Keratinocyte (primary cell): Measurements from ENCODE around the gene ROBO3.

ENCODE experiments used
- EZH2 ChIP-seq: IDR thresholded peaks from one replicate; pipeline ENCODE4 v1.6.1; 2012; ENCODE audit warnings: inconsistent platforms, mild to moderate bottlenecking, low read length, moderate library complexity
- TF ChIP-seq, protein P1 (sequence below), 3 experiments: IDR thresholded peaks in 1 of 3; conservative IDR thresholded peaks in 1 of 3; optimal IDR thresholded peaks in 1 of 3; 2 replicates in 2 of 3; 3 replicates in 1 of 3; pipeline versions ENCODE3 to v1.5.1; 2011; ENCODE audit warnings: low read length in 3 of 3, mild to moderate bottlenecking in 3 of 3, moderate library complexity in 2 of 3, control low read depth in 1 of 3, inconsistent platforms in 1 of 3; ENCODE audit not compliant: insufficient read depth in 2 of 3; ENCODE audit errors: extremely low read depth in 1 of 3

DNA sequence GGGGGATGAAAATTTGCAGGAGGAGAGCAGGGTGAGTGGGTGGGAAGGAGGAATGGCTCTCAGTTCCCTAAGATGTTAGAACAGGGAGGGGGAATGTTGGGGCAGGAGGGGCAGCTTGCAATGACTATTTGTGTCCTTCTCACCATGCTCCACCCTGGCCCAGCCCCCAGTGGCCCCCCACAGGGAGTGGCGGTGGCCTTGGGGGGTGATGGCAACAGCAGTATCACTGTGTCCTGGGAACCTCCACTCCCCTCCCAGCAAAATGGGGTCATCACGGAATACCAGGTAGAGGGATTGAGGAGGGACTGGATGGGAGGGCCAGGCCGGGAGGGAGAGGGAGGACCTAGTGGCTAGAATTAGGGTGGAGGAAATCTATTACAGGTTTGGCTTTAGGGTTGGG, 10.2 kb downstream of the ROBO3 start:
- TF ChIP-seq, protein P1, sequence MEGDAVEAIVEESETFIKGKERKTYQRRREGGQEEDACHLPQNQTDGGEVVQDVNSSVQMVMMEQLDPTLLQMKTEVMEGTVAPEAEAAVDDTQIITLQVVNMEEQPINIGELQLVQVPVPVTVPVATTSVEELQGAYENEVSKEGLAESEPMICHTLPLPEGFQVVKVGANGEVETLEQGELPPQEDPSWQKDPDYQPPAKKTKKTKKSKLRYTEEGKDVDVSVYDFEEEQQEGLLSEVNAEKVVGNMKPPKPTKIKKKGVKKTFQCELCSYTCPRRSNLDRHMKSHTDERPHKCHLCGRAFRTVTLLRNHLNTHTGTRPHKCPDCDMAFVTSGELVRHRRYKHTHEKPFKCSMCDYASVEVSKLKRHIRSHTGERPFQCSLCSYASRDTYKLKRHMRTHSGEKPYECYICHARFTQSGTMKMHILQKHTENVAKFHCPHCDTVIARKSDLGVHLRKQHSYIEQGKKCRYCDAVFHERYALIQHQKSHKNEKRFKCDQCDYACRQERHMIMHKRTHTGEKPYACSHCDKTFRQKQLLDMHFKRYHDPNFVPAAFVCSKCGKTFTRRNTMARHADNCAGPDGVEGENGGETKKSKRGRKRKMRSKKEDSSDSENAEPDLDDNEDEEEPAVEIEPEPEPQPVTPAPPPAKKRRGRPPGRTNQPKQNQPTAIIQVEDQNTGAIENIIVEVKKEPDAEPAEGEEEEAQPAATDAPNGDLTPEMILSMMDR (optimal IDR thresholded peaks at IDR 0.05 in 1 of 3, IDR thresholded peaks at IDR 0.05 in 1 of 3, conservative IDR thresholded peaks at IDR 0.05 in 1 of 3; ENCODE audit: extremely low read depth in 1 of 3, insufficient read depth in 2 of 3, low read length in 3 of 3) = no peak
- no peak for TF ChIP-seq EZH2
